ENCODE data around the gene SLC40A1.

The SLC40A1 gene

GRCh38 chr2:189574793-189575475 is 5.7 kb downstream of the SLC40A1 start:
- no peak overlapping the region for H3K4me3 ChIP-seq (ENCODE audit: low read depth, low read length)

- no peak overlapping the region for H3K4me3 ChIP-seq (ENCODE audit: low read depth, low read length)
Measured at GRCh38 chr2:189570570-189571031, 10.0 kb downstream of the SLC40A1 start.

GRCh38 chr2:189569295-189569910 is 11.2 kb downstream of the SLC40A1 start:
- H3K4me3 ChIP-seq (ENCODE audit: low read depth, low read length), result no peak overlapping the region

- no peak overlapping the region for H3K4me3 ChIP-seq (ENCODE audit: low read depth, low read length)
Measured at GRCh38 chr2:189566046-189566445, 14.5 kb downstream of the SLC40A1 start.

GRCh38 chr2:189561371-189562038 is 19.1 kb downstream of the SLC40A1 start:
- no peak overlapping the region for H3K4me3 ChIP-seq (ENCODE audit: low read depth, low read length)

GRCh38 chr2:189560273-189560586 is 20.4 kb downstream of the SLC40A1 start:
- H3K4me3 ChIP-seq (ENCODE audit: low read depth, low read length), result no peak overlapping the region

GRCh38 chr2:189559579-189560272 is 20.9 kb downstream of the SLC40A1 start:
- no peak overlapping the region for H3K4me3 ChIP-seq (ENCODE audit: low read depth, low read length)

GRCh38 chr2:189558516-189559272 is 21.9 kb downstream of the SLC40A1 start:
- H3K4me3 ChIP-seq (ENCODE audit: low read depth, low read length), result no peak overlapping the region

GRCh38 chr2:189557373-189557772 is 23.2 kb downstream of the SLC40A1 start:
- no peak overlapping the region for H3K4me3 ChIP-seq (ENCODE audit: low read depth, low read length)

GRCh38 chr2:189556526-189556925 is 24.1 kb downstream of the SLC40A1 start:
- H3K4me3 ChIP-seq (ENCODE audit: low read depth, low read length), result no peak overlapping the region

GRCh38 chr2:189555232-189555631 is 25.4 kb downstream of the SLC40A1 start:
- H3K4me3 ChIP-seq (ENCODE audit: low read depth, low read length), result no peak overlapping the region

GRCh38 chr2:189553504-189554088 is 27.0 kb downstream of the SLC40A1 start:
- no peak overlapping the region for H3K4me3 ChIP-seq (ENCODE audit: low read depth, low read length)

- H3K4me3 ChIP-seq (ENCODE audit: low read depth, low read length), result no peak overlapping the region
Measured at GRCh38 chr2:189552991-189553404, 27.6 kb downstream of the SLC40A1 start.

- H3K4me3 ChIP-seq (ENCODE audit: low read depth, low read length), result no peak overlapping the region
Measured at GRCh38 chr2:189552334-189552990, 28.1 kb downstream of the SLC40A1 start.

GRCh38 chr2:189551808-189552207 is 28.8 kb downstream of the SLC40A1 start:
- no peak overlapping the region for H3K4me3 ChIP-seq (ENCODE audit: low read depth, low read length)

GRCh38 chr2:189549449-189549832 is 31.1 kb downstream of the SLC40A1 start:
- H3K4me3 ChIP-seq (ENCODE audit: low read depth, low read length), result no peak overlapping the region

GRCh38 chr2:189548666-189549448 is 31.7 kb downstream of the SLC40A1 start:
- no peak overlapping the region for H3K4me3 ChIP-seq (ENCODE audit: low read depth, low read length)

GRCh38 chr2:189545418-189545817 is 35.2 kb downstream of the SLC40A1 start:
- H3K4me3 ChIP-seq (ENCODE audit: low read depth, low read length), result no peak overlapping the region

GRCh38 chr2:189544318-189545042 is 36.1 kb downstream of the SLC40A1 start:
- H3K4me3 ChIP-seq (ENCODE audit: low read depth, low read length), result no peak overlapping the region

Measured in iPS-11a (cell line).